Testis (tissue), 3 donors: Measurements from ENCODE around the gene SLMAP. TPM values are rescaled to one million over a fixed set of nuclear protein-coding genes. Genes with fewer than 3 reads are reported as not detected.

Experiments
- DNase-seq: peaks from one replicate; pipeline ENCODE4 v3.0.0-alpha.2; 2019
- H3K27ac ChIP-seq, 2 donors: fragments of 200-600 bp; sonication (generic); one replicate each; pipeline ENCODE4 v1.5.1; 2019
- H3K27me3 ChIP-seq: fragments of 200-600 bp; sonication (generic); one replicate; pipeline ENCODE4 v1.5.1; 2019
- H3K36me3 ChIP-seq: fragments of 200-600 bp; sonication (generic); one replicate; pipeline ENCODE4 v1.5.1; 2017; ENCODE audit warnings: low read depth; ENCODE audit errors: missing control alignments
- H3K4me1 ChIP-seq: fragments of 200-600 bp; sonication (generic); one replicate; pipeline ENCODE4 v1.5.1; 2019
- H3K4me3 ChIP-seq, 2 donors: fragments of 200-600 bp; sonication (generic); one replicate each; pipeline ENCODE4 v1.5.1; 2017 to 2019
- H3K9me3 ChIP-seq: fragments of 200-600 bp; sonication (generic); one replicate; pipeline ENCODE4 v1.5.1; 2017
- CTCF ChIP-seq, 3 experiments: fragments of 450-650 bp in 2 of 3; fragments of 200-600 bp in 1 of 3; sonication (generic) in 1 of 3; IDR thresholded peaks; one replicate each; pipeline ENCODE4 v1.5.1; 2016 to 2019; ENCODE audit warnings: antibody characterized with exemption in 3 of 3, mild to moderate bottlenecking in 2 of 3, moderate library complexity in 1 of 3
- POLR2A ChIP-seq: fragments of 450-650 bp; IDR thresholded peaks from one replicate; pipeline ENCODE4 v1.6.1; 2017; ENCODE audit warnings: antibody characterized with exemption, mild to moderate bottlenecking, moderate library complexity
- WGBS, 2 donors: methylation state at CpG; one replicate each; pipeline ENCODE4 v1.1.5; 2018; 5-methylcytosine and 5-hydroxymethylcytosine counted together
- intact Hi-C: fragments of 100-400 bp; cut with DNase I; formaldehyde crosslinking; loops from one replicate; pipeline ENCODE4 v1.15.1; 2023; ENCODE audit warnings: low total_unique reads
- polyA plus RNA-seq: library from polyadenylated mRNA; stranded (reverse); fragments of 350-450 nt; fragmentation: Illumina TruSeq; extraction: RNeasy Lipid Tissue Mini Kit (QIAGEN cat#74804); gene quantifications from one replicate; pipeline ENCODE4 v1.2.3, GENCODE V29; 2014; ENCODE audit warnings: low read depth, low replicate concordance; ENCODE audit not compliant: insufficient read depth
- total RNA-seq, 2 donors: library from RNA; depleted of rRNA; stranded (reverse); fragments of >200 nt; gene quantifications; one replicate each; pipeline ENCODE4 v1.2.3, GENCODE V29; 2016

The SLMAP gene
- total and polyA plus RNA-seq, 3 donors from 2014 or later: 58.8 to 126 (median 120) TPM

DNA sequence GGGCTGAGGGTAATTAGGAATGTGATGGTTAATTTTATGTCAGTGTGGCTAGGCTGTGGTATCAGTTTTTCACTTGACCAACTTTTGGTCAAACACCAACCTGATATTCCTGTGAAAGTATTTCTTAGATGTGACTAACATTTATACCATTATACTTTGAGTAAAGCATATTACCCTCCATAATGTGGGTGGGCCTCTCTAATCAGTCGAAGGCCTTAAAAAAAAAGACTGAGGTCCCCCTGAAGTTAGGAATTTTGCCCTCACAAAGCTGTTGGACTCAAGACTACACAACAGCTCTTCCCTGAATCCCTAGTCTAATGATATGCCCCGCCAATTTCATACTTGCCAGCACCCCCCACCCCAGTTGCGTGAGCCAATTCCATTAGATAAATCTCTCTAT, 12.5 kb downstream of the SLMAP start:
- Histone ChIP-seq H3K27ac (no peak overlapping the region), H3K4me3 (no peak overlapping the region), H3K4me1 (peaks cover 6% of the 10 kb centered on the region), H3K27me3 (no peaks in the 10 kb centered on the region), H3K36me3 (no peaks in the 10 kb centered on the region), H3K9me3 (no peaks in the 10 kb centered on the region)
- TF ChIP-seq CTCF (IDR thresholded peaks at IDR 0.05) (no peak), POLR2A (no peak)
- 91 to 97% methylated on average over 3 of the region's 3 CpGs for WGBS, 2 donors
- DNase-seq: no peak
- intact Hi-C loops: no loop called here

DNA sequence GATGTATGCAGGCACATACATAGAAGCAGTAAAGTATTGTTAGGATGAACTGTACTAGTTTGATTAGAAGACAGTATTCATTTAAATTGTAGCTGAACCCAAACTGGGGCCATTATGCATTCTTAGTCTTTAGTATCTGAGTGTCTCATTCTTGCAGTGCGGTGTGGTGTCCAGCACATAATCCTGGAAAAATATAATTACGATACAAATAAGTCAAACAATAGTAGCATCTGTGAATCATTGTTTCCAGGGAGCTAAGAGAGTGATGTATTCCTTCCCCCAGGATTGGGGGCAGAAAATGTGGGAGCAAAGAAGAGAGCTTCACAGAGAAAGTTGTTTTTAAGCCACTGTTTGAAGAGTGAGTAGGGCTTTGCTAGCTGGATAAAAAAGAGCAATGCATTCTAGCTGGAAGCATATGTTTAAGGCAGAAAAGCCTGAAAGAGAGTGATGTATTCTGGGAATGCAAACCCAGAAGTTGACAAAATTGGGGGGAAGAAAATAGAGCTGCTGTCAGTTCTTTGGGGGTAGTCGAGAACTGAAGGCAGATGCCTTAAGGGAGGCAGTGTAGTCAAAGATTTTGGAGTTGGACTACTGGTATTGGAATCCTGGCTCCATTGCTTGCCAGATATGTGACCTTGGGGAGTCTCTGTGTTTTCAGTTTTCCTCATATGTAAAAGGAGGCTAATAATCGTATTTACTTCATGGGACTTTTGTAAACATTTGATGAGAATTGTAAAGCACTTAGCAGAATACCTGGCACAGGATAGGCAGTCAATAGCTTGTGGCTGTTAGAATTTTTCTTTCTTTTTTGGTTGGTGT, 14.1 kb downstream of the SLMAP start:
- no peak for TF ChIP-seq POLR2A
- TF ChIP-seq CTCF (IDR thresholded peaks at IDR 0.05): no peak
- Histone ChIP-seq H3K9me3 (no peaks in the 10 kb centered on the region), H3K4me3 (no peak overlapping the region), H3K27ac (no peak overlapping the region), H3K27me3 (no peaks in the 10 kb centered on the region), H3K4me1 (peaks cover 6% of the 10 kb centered on the region), H3K36me3 (no peaks in the 10 kb centered on the region)
- no peak for DNase-seq
- intact Hi-C loops: no loop called here
- WGBS, 2 donors: 60 to 62% methylated on average over 4 of the region's 4 CpGs

DNA sequence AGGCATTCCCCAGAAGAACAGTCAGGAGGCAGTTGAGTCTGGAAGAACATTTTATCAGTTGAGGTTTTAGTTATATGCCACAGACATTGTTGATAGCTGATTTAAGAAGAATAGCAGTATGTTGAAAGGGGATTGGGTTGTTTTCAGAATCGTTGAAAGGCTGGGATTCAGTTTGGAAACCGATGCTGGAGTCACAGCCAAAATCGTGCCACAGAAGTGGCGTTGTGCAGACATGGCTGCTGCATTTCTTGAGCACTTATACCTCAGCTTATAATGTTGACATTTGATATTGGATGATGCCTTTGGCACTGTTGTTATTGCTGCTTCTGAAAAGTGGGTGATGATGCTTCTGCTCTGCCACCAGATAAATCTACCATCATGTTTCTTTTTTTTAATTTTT, 16.1 kb downstream of the SLMAP start:
- 82 to 85% methylated on average over 4 of the region's 4 CpGs for WGBS, 2 donors
- Histone ChIP-seq H3K4me1 (peaks cover 6% of the 10 kb centered on the region), H3K27me3 (no peaks in the 10 kb centered on the region), H3K4me3 (no peak overlapping the region), H3K36me3 (no peaks in the 10 kb centered on the region), H3K27ac (no peak overlapping the region), H3K9me3 (no peaks in the 10 kb centered on the region)
- no peak for DNase-seq
- no peak for TF ChIP-seq CTCF (IDR thresholded peaks at IDR 0.05)
- no peak for TF ChIP-seq POLR2A
- intact Hi-C loops: no loop called here

- no peak for DNase-seq
- 68 to 75% methylated on average over 3 of the region's 3 CpGs for WGBS, 2 donors
- no peak overlapping the region for H3K27ac ChIP-seq
- no peak for TF ChIP-seq CTCF (IDR thresholded peaks at IDR 0.05)
- no peak for TF ChIP-seq POLR2A
- no peaks in the 10 kb centered on the region for H3K36me3 ChIP-seq
- H3K4me1 ChIP-seq: no peaks in the 10 kb centered on the region
- intact Hi-C loops: no loop called here
- no peaks in the 10 kb centered on the region for H3K9me3 ChIP-seq
- H3K27me3 ChIP-seq: no peaks in the 10 kb centered on the region
- no peak overlapping the region for H3K4me3 ChIP-seq
Measured at GRCh38 chr3:57777774-57778173, 21.7 kb downstream of the SLMAP start.

DNA sequence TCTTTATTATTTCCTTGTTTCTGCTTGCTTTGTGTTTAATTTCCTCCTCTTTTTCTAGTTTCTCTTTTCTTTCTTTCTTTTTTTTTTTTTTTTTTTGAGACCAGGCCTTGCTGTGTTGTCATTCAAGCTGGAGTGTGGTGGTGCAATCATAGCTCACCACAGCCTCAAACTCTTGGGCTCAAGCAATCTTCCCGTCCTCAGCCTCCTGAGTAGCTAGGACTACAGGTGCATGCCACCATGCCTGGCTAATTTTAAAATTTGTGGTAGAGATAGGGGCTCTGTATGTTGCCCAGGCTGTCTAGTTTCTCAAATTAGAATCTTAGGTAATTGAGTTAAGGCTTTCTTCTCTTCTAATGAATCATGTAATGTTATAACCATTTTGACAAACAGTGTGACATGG, 22.4 kb downstream of the SLMAP start:
- no peaks in the 10 kb centered on the region for H3K9me3 ChIP-seq
- TF ChIP-seq CTCF (IDR thresholded peaks at IDR 0.05): no peak
- no peak for TF ChIP-seq POLR2A
- no peak overlapping the region for H3K4me3 ChIP-seq
- 87 to 88% methylated on average over 1 of the region's 1 CpG for WGBS, 2 donors
- no peaks in the 10 kb centered on the region for H3K4me1 ChIP-seq
- no peaks in the 10 kb centered on the region for H3K36me3 ChIP-seq
- no peaks in the 10 kb centered on the region for H3K27me3 ChIP-seq
- intact Hi-C loops: no loop called here
- H3K27ac ChIP-seq: no peak overlapping the region
- no peak for DNase-seq
